ACC112 (cell line): ENCODE data around the gene ATG14.

Experiments
- H2AFZ ChIP-seq: fragments of 200-600 bp; sonication (generic); one replicate; pipeline ENCODE4 v1.6.0; 2017; ENCODE audit warnings: antibody characterized with exemption, low read length; ENCODE audit not compliant: unreplicated experiment
- H3K27ac ChIP-seq: fragments of 200-600 bp; sonication (generic); 2 replicates; pipeline ENCODE4 v1.5.1; 2014; ENCODE audit warnings: low read depth, mild to moderate bottlenecking, antibody characterized with exemption, low read length, moderate library complexity
- H3K27me3 ChIP-seq: fragments of 200-600 bp; sonication (generic); 2 replicates; pipeline ENCODE4 v1.6.1; 2014; ENCODE audit warnings: mild to moderate bottlenecking, antibody characterized with exemption, low read length, moderate library complexity, mixed read lengths; ENCODE audit not compliant: insufficient read depth
- H3K36me3 ChIP-seq: fragments of 200-600 bp; sonication (generic); 2 replicates; pipeline ENCODE4 v1.6.1; 2016; ENCODE audit warnings: mild to moderate bottlenecking, antibody characterized with exemption, low read length, moderate library complexity, mixed read lengths; ENCODE audit not compliant: insufficient read depth
- H3K4me1 ChIP-seq: fragments of 200-600 bp; sonication (generic); one replicate; pipeline ENCODE4 v1.6.1; 2016; ENCODE audit warnings: low read length, mixed read lengths; ENCODE audit not compliant: insufficient read depth, unreplicated experiment, control insufficient read depth
- H3K4me3 ChIP-seq: fragments of 200-600 bp; sonication (generic); 2 replicates; pipeline ENCODE4 v1.5.1; 2014; ENCODE audit warnings: mild to moderate bottlenecking, low read depth, low read length
- H3K79me2 ChIP-seq: fragments of 200-600 bp; sonication (generic); one replicate; pipeline ENCODE4 v1.6.0; 2016; ENCODE audit warnings: low read length; ENCODE audit not compliant: control insufficient read depth, unreplicated experiment, insufficient read depth

ATG14 gene

DNA sequence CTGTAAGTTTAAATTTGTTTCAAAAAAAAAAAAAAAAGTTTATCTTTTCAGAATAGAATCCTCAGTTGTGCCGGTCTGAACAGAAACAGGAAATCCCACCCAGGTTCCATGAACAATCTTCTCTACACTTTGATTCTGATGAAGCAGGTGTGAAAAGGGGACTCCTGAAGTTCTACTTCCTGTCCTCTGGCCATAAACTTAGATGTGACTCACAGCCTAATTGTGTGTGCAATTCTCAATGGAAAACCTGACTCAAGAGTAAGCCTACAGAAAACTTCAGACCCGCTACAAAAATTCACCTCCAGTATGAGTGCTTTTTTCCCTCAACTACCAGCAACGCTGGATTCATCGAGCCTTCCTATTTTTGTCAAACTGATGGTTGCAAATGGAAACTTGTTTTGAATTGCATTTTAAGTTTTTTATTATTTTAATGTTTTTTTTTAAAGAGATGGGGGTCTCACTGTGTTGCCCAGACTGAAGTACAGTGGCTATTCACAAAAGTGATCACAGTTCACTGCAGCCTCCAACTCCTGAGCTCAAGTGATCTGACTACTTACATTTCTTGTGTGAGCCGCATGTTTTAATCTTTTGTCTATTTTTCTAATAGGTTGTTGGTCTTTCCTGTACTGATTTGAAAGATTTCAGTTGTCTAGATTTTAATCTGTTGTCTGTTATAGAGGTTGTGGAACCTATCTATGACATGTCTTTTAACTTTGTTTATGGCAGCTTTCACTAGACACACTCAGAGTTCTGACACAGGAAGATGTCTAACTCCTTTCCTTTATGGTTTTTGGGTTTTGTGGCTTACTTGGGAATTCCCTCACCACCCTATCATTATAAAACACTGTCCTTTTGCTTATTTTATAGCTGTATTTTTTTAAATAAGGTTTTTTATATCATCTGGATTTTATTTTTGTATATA lies 37.6 kb downstream of the ATG14 start:
- H3K27me3 ChIP-seq = no peaks in the 10 kb centered on the region
- H3K36me3 ChIP-seq = 0 out of 2 replicates have a peak, but pooled peaks cover 9% of the 10 kb centered on the region
- no peak overlapping the region for H2AFZ ChIP-seq
- H3K27ac ChIP-seq = no peak overlapping the region
- no peaks in the 10 kb centered on the region for H3K79me2 ChIP-seq
- no peaks in the 10 kb centered on the region for H3K4me1 ChIP-seq
- H3K4me3 ChIP-seq = no peak overlapping the region

GRCh38 chr14:55372825-55373224 lies 38.8 kb downstream of the ATG14 start:
- Histone ChIP-seq H2AFZ (no peak overlapping the region), H3K27ac (no peak overlapping the region), H3K36me3 (0 out of 2 replicates have a peak, but pooled peaks cover 9% of the 10 kb centered on the region), H3K4me1 (no peaks in the 10 kb centered on the region), H3K79me2 (no peaks in the 10 kb centered on the region), H3K4me3 (no peak overlapping the region), H3K27me3 (no peaks in the 10 kb centered on the region)

DNA sequence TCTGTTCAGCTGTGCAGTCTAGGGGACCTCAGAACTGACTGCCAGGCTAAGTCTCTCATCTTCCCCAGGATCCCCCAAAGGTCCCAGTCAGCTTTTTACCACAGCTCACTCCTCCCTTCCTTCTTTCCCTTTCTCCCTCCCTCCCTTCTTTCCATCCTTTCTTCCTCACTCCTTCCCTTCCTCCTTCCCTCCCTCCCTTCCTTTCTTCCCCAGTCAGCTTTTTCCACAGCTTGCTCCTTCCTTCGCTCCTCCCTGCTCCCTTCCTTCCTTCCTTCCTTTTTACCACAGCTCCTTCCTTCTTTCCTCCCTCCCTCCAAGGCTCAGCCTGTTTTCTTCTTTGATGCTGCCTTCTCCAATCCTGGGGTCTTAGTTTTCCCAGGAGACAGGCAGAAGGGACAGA lies 39.2 kb downstream of the ATG14 start:
- Histone ChIP-seq H2AFZ (no peak overlapping the region), H3K36me3 (0 out of 2 replicates have a peak, but pooled peaks cover 9% of the 10 kb centered on the region), H3K79me2 (no peaks in the 10 kb centered on the region), H3K4me1 (no peaks in the 10 kb centered on the region), H3K4me3 (no peak overlapping the region), H3K27ac (no peak overlapping the region), H3K27me3 (no peaks in the 10 kb centered on the region)

DNA sequence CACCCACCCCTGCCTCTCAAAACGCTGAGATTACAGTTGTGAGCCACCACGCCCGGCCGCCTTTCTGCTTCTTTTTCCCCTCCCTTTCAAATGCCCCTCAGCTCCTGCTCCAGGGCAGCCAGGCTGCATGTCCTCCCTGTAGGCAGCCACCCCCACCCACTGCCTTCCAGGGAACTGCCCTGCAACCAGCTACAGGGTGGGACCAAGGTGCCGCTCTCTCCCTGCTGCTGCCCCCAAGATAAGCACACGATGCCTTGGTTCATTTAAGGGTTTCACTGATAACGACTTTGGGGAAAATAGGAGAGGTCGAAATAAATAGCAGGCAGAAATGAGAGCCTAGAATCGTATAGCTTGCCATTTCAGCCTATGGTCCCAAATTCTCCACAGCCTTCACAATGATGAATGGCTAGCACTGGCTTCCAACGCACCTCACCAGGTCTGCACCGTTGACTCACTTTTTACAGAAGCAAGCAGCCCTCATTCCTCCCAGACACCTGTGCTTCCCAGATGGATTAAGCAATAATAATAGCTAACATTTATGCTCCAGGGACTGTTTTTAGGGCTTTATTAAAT lies 40.7 kb downstream of the ATG14 start:
- H3K27ac ChIP-seq = no peak overlapping the region
- H3K4me1 ChIP-seq = peaks cover 6% of the 10 kb centered on the region
- H2AFZ ChIP-seq = no peak overlapping the region
- 0 out of 2 replicates have a peak, but pooled peaks cover 5% of the 10 kb centered on the region for H3K36me3 ChIP-seq
- H3K27me3 ChIP-seq = no peaks in the 10 kb centered on the region
- H3K79me2 ChIP-seq = no peaks in the 10 kb centered on the region
- H3K4me3 ChIP-seq = no peak overlapping the region

DNA sequence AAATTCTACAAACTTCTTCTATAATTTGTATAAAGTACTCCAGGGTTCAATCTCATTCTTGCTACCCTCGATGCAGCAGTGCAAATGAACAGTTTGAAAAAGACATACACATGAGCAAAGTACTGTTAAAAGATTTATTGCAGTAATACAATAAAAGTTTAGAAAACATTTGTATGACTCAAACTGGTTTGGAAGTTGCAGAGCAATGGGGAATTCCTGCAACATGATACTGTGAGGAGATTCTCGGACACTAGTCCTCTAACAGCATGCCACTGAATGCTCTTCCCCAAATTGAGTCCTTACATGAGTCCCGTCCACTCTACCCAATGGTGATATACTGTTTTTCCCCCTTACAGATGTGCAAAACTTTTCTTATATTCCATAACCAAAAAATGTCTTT lies 45.4 kb downstream of the ATG14 start:
- Histone ChIP-seq H3K4me1 (peaks cover 13% of the 10 kb centered on the region), H3K79me2 (no peaks in the 10 kb centered on the region), H3K27me3 (no peaks in the 10 kb centered on the region), H3K4me3 (no peak overlapping the region), H2AFZ (no peak overlapping the region), H3K36me3 (no peaks in the 10 kb centered on the region), H3K27ac (peak overlapping the region; percentile 44; the same call in 1 of the 2 replicates)

- H3K36me3 ChIP-seq = no peaks in the 10 kb centered on the region
- H3K79me2 ChIP-seq = no peaks in the 10 kb centered on the region
- H3K27ac ChIP-seq = no peak overlapping the region
- H3K4me3 ChIP-seq = no peak overlapping the region
- peaks cover 7% of the 10 kb centered on the region for H3K4me1 ChIP-seq
- H3K27me3 ChIP-seq = no peaks in the 10 kb centered on the region
- no peak overlapping the region for H2AFZ ChIP-seq
Measured at GRCh38 chr14:55361190-55361589, 50.4 kb downstream of the ATG14 start.

- no peaks in the 10 kb centered on the region for H3K4me1 ChIP-seq
- H3K27me3 ChIP-seq = no peaks in the 10 kb centered on the region
- H3K36me3 ChIP-seq = no peaks in the 10 kb centered on the region
- H3K79me2 ChIP-seq = no peaks in the 10 kb centered on the region
- no peak overlapping the region for H3K4me3 ChIP-seq
- no peak overlapping the region for H2AFZ ChIP-seq
- no peak overlapping the region for H3K27ac ChIP-seq
Measured at GRCh38 chr14:55359307-55359706, 52.3 kb downstream of the ATG14 start.

DNA sequence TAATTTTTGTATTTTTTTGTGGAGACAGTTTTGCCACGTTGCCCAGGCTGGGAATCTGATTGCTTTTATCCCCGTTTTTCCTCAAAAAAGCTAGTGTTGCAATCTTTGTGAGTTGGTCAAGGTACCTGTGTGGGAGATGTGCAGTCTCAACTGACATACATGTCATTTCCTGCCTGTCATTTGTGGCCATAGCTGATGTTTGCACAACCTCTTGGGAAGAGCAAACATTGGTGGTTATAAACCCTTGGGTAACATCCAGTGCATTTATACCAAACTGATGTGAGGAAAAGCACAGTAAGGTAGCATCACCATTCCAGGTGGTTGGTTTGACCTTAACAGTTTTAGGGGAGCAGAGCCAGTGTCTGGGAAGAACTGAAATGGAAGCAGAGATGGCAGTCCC lies 54.7 kb downstream of the ATG14 start:
- no peaks in the 10 kb centered on the region for H3K27me3 ChIP-seq
- H3K79me2 ChIP-seq = no peaks in the 10 kb centered on the region
- H2AFZ ChIP-seq = no peak overlapping the region
- H3K36me3 ChIP-seq = 0 out of 2 replicates have a peak, but pooled peaks cover 5% of the 10 kb centered on the region
- H3K4me1 ChIP-seq = no peaks in the 10 kb centered on the region
- H3K27ac ChIP-seq = no peak overlapping the region
- no peak overlapping the region for H3K4me3 ChIP-seq

DNA sequence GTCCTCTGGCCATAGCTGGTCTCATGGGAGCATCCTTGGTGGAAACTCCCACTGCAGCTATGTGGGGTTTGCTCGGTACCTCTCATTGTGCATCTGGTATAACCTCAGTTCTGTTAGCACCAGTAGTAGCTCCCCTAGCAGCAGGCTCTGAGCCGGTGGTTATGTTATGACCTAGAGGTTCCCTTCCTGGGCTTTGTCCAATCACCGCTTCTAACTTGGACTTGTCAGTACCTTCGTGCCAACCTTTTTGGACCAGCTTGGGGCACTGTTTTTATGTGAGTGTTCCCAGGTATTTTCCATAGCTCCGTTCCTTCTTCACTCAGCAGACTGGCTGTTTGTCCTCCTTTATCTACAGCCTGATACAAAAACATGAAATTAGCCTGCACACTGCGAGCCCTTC lies 55.7 kb downstream of the ATG14 start:
- no peaks in the 10 kb centered on the region for H3K27me3 ChIP-seq
- H3K4me3 ChIP-seq = no peak overlapping the region
- no peaks in the 10 kb centered on the region for H3K4me1 ChIP-seq

DNA sequence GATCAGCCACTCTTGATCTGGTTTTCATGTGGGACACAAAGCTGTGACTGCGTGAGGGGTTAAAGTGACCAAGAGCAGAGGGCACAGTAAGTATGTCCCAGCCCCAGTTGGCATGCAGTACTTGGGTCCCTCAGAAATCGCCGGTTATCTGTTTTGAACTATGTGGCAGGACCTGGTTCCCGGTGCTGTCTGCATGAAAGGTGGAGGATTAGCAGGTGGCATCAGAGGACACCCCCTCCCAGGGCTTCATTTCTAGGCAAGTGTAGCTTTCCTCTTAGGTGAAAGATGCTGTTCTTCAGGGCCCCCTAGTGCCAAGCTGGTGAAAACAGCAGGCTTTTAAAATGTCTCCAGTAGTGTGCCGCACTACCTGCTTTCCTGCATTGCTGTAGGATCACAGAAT lies 57.1 kb downstream of the ATG14 start:
- Histone ChIP-seq H3K4me3 (no peak overlapping the region), H3K27ac (no peak overlapping the region), H3K36me3 (0 out of 2 replicates have a peak, but pooled peaks cover 5% of the 10 kb centered on the region), H2AFZ (no peak overlapping the region), H3K4me1 (no peaks in the 10 kb centered on the region), H3K27me3 (no peaks in the 10 kb centered on the region), H3K79me2 (no peaks in the 10 kb centered on the region)

More for the DNA sequence above, 55.7 kb downstream of the ATG14 start:
- Histone ChIP-seq H3K79me2 (no peaks in the 10 kb centered on the region), H3K27ac (no peak overlapping the region), H3K36me3 (0 out of 2 replicates have a peak, but pooled peaks cover 5% of the 10 kb centered on the region), H2AFZ (no peak overlapping the region)
